GM23248 (cell line): ENCODE measurements around the gene RPL29. TPM values are rescaled to one million over a fixed set of nuclear protein-coding genes. Genes with fewer than 3 reads are reported as not detected.

Source experiments
- DNase-seq: peaks from one replicate; pipeline ENCODE4 v3.0.0-alpha.2; 2015
- H2AFZ ChIP-seq: fragments of 200-600 bp; sonication (generic); 2 replicates; pipeline ENCODE4 v1.6.1; 2016; ENCODE audit warnings: antibody characterized with exemption
- H3F3A ChIP-seq: fragments of 200-600 bp; sonication (generic); 2 replicates; pipeline ENCODE4 v1.6.1; 2016; ENCODE audit warnings: mild to moderate bottlenecking, antibody characterized with exemption, mixed run types; ENCODE audit not compliant: insufficient read depth
- H3K27ac ChIP-seq: fragments of 200-600 bp; sonication (generic); 2 replicates; pipeline ENCODE4 v1.5.1; 2016; ENCODE audit warnings: mild to moderate bottlenecking
- H3K27me3 ChIP-seq: fragments of 200-600 bp; sonication (generic); replicated peaks from 2 replicates; pipeline ENCODE4 v1.6.1; 2016; ENCODE audit warnings: mild to moderate bottlenecking; ENCODE audit not compliant: insufficient read depth
- H3K36me3 ChIP-seq: fragments of 200-600 bp; sonication (generic); 2 replicates; pipeline ENCODE4 v1.6.1; 2016; ENCODE audit warnings: low read depth, mild to moderate bottlenecking
- H3K4me1 ChIP-seq: fragments of 200-600 bp; sonication (generic); 2 replicates; pipeline ENCODE4 v1.6.1; 2016; ENCODE audit warnings: mild to moderate bottlenecking; ENCODE audit not compliant: insufficient read depth
- H3K4me2 ChIP-seq: fragments of 200-600 bp; sonication (generic); one replicate; pipeline ENCODE4 v1.6.1; 2016; ENCODE audit warnings: mild to moderate bottlenecking; ENCODE audit not compliant: unreplicated experiment
- H3K4me3 ChIP-seq: fragments of 200-600 bp; sonication (generic); 2 replicates; pipeline ENCODE4 v1.5.1; 2016; ENCODE audit warnings: mild to moderate bottlenecking
- H3K79me2 ChIP-seq: fragments of 200-600 bp; sonication (generic); 2 replicates; pipeline ENCODE4 v1.6.1; 2016; ENCODE audit warnings: mild to moderate bottlenecking; ENCODE audit not compliant: insufficient read depth
- H3K9ac ChIP-seq: fragments of 200-600 bp; sonication (generic); 2 replicates; pipeline ENCODE4 v1.6.1; 2016; ENCODE audit warnings: mild to moderate bottlenecking
- H3K9me2 ChIP-seq: fragments of 200-600 bp; sonication (generic); 2 replicates; pipeline ENCODE4 v1.6.1; 2016; ENCODE audit warnings: mixed run types, mild to moderate bottlenecking, moderate library complexity; ENCODE audit not compliant: insufficient read depth
- H3K9me3 ChIP-seq: fragments of 200-600 bp; sonication (generic); one replicate; pipeline ENCODE4 v1.6.1; 2017; ENCODE audit warnings: low read depth
- H4K20me1 ChIP-seq: fragments of 200-600 bp; sonication (generic); 2 replicates; pipeline ENCODE4 v1.6.0; 2016; ENCODE audit not compliant: insufficient read depth
- EZH2 ChIP-seq: fragments of 200-600 bp; sonication (generic); IDR thresholded peaks from 2 replicates; pipeline ENCODE4 v1.6.1; 2018; ENCODE audit warnings: antibody characterized with exemption, mild to moderate bottlenecking; ENCODE audit not compliant: insufficient read depth, poor library complexity, severe bottlenecking
- EZH2phosphoT487 ChIP-seq: fragments of 200-600 bp; sonication (generic); IDR thresholded peaks from 2 replicates; pipeline ENCODE4 v1.6.1; 2018; ENCODE audit warnings: antibody characterized with exemption, moderate library complexity, mild to moderate bottlenecking, low read depth; ENCODE audit not compliant: insufficient read depth
- WGBS, 2 experiments: methylation state at CpG; one replicate each; pipeline ENCODE4 v1.1.6; 2015 to 2017; ENCODE audit warnings: low lambda C conversion rate in 2 of 2, low coverage in 1 of 2; ENCODE audit errors: missing lambda C conversion rate in 2 of 2; 5-methylcytosine and 5-hydroxymethylcytosine counted together
- in situ Hi-C: fragments of 300-500 bp; cut with MboI; formaldehyde crosslinking; loops from 2 replicates; pipeline ENCODE4 v1.15.0; 2020
- polyA plus RNA-seq: library from polyadenylated mRNA; unstranded; fragments of >200 nt; fragmentation: Nextera tagmentation; extraction: Ambion mirVana; gene quantifications from 2 replicates; pipeline ENCODE4 v1.2.1, GENCODE V29; 2016
- total RNA-seq: library from RNA; depleted of rRNA; stranded (reverse); fragments of >200 nt; shearing (Covaris generic); gene quantifications from 2 replicates; pipeline ENCODE4 v1.2.3, GENCODE V29; 2014

Gene RPL29
- total and polyA plus RNA-seq, 2 experiments from 2014 or later = 690 to 1,164 TPM

- in situ Hi-C loops = no loop called here
- Histone ChIP-seq H3K4me2 (peak overlapping the region; percentile 95), H3K9me3 (no peaks in the 10 kb centered on the region), H4K20me1 (no peaks in the 10 kb centered on the region), H3K9ac (peak overlapping the region; percentile 84), H2AFZ (no peak overlapping the region), H3K9me2 (no peaks in the 10 kb centered on the region), H3K36me3 (no peaks in the 10 kb centered on the region), H3K27ac (no peak overlapping the region), H3K79me2 (peaks cover 26% of the 10 kb centered on the region; the same call in 1 of the 2 replicates), H3K4me1 (0 out of 2 replicates have a peak, but pooled peaks cover 6% of the 10 kb centered on the region), H3K27me3 (no peaks in the 10 kb centered on the region), H3K4me3 (peak overlapping the region; percentile 87), H3F3A (peaks cover 8% of the 10 kb centered on the region)
- no peak for DNase-seq
- TF ChIP-seq EZH2 = no peak
- no peak for TF ChIP-seq EZH2phosphoT487
- 69 to 73% methylated on average over 4 to 5 of the region's 5 CpGs for WGBS, 2 experiments
Observed at GRCh38 chr3:51966486-51966885, 29.2 kb downstream of the RPL29 start.

DNA sequence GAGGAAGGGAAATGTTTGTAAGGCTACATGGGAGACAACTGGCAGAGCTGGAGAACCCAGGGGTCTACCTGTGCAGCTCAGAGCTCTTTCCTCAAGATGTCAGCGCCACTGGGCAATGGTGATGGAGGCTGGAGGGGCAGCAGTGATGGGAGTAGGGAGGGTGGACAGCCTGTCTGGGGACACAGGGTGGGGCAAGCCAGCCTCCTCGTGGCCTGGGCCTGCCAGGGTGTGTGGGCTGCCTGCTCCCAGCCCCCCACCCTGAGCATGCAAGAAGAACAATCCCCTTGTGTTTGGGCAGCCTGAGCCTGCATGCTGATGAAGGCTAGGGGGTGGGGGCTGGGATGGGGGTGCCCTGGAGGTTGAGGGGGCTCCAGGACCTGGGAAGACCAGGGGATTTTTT, 29.7 kb downstream of the RPL29 start:
- DNase-seq = no peak
- Histone ChIP-seq H3K9me3 (no peaks in the 10 kb centered on the region), H4K20me1 (no peaks in the 10 kb centered on the region), H2AFZ (no peak overlapping the region), H3F3A (peaks cover 8% of the 10 kb centered on the region), H3K4me2 (peak overlapping the region; percentile 95), H3K4me1 (0 out of 2 replicates have a peak, but pooled peaks cover 6% of the 10 kb centered on the region), H3K9me2 (no peaks in the 10 kb centered on the region), H3K4me3 (peak overlapping the region; percentile 87; the same call in 1 of the 2 replicates), H3K36me3 (no peaks in the 10 kb centered on the region), H3K79me2 (peaks cover 26% of the 10 kb centered on the region; the same call in 1 of the 2 replicates), H3K27me3 (no peaks in the 10 kb centered on the region), H3K9ac (no peak overlapping the region), H3K27ac (no peak overlapping the region)
- 52 to 60% methylated on average over 2 of the region's 2 CpGs for WGBS, 2 experiments
- TF ChIP-seq EZH2 (no peak), EZH2phosphoT487 (no peak)
- in situ Hi-C loops = no loop called here

- Histone ChIP-seq H3K4me3 (no peak overlapping the region), H3K9me2 (no peaks in the 10 kb centered on the region), H3K4me1 (0 out of 2 replicates have a peak, but pooled peaks cover 6% of the 10 kb centered on the region), H3K27me3 (no peaks in the 10 kb centered on the region), H4K20me1 (no peaks in the 10 kb centered on the region), H3K9me3 (no peaks in the 10 kb centered on the region), H3F3A (peaks cover 5% of the 10 kb centered on the region; the same call in 1 of the 2 replicates), H2AFZ (no peak overlapping the region), H3K4me2 (no peak overlapping the region), H3K27ac (no peak overlapping the region), H3K79me2 (peaks cover 26% of the 10 kb centered on the region; the same call in 1 of the 2 replicates), H3K36me3 (no peaks in the 10 kb centered on the region), H3K9ac (no peak overlapping the region)
- in situ Hi-C loops = no loop called here
- TF ChIP-seq EZH2phosphoT487 (no peak), EZH2 (no peak)
- DNase-seq = no peak
- whole genome bisulfite sequencing, 2 experiments = 59 to 64% methylated on average over 4 of the region's 4 CpGs
Observed at GRCh38 chr3:51964521-51964920, 31.2 kb downstream of the RPL29 start.

DNA sequence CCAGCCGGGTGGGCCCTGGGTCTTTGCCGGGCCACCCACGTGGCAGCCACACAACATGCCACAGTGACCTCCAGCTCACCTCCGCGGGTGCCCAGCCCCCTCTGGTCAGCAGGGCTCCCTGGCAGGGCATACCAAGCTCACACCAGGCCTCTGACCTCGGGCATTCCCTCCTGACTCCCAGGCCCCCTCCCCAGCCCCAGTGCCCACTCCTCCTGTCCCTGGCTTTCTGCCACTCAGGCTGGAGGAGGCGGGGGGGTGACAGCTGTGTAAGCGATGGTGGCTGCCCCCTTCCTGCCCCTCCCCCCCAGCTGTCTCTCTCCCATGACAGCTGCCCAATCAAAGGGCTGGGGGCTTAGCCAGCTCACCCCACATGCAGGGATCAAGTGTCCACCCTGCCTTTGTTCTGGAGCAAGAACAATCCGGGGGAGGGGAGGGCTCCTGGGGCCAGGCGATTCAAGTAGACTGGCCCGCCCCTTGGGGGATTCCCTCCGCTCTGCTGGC, 31.7 kb downstream of the RPL29 start:
- Histone ChIP-seq H4K20me1 (no peaks in the 10 kb centered on the region), H3K9me2 (no peaks in the 10 kb centered on the region), H3K9me3 (no peaks in the 10 kb centered on the region), H3K36me3 (no peaks in the 10 kb centered on the region), H3K27ac (no peak overlapping the region), H3F3A (peaks cover 5% of the 10 kb centered on the region; the same call in 1 of the 2 replicates), H3K4me3 (no peak overlapping the region), H3K4me1 (0 out of 2 replicates have a peak, but pooled peaks cover 6% of the 10 kb centered on the region), H3K27me3 (no peaks in the 10 kb centered on the region), H3K9ac (no peak overlapping the region), H3K4me2 (no peak overlapping the region), H2AFZ (no peak overlapping the region), H3K79me2 (peaks cover 26% of the 10 kb centered on the region; the same call in 1 of the 2 replicates)
- in situ Hi-C loops = no loop called here
- DNase-seq = no peak
- 68 to 72% methylated on average over 9 to 12 of the region's 12 CpGs for WGBS, 2 experiments
- TF ChIP-seq EZH2phosphoT487 = no peak
